Epithelial cell of esophagus (primary cell): Measurements from ENCODE around the gene ZNRD2.

Experiments used
- DNase-seq: peaks from one replicate; pipeline ENCODE4 v3.0.0; 2010; ENCODE audit warnings: low read depth
- H3K4me3 ChIP-seq: 2 replicates; pipeline ENCODE4 v1.5.1; 2011; ENCODE audit warnings: mild to moderate bottlenecking, low read length, control low read depth
- TF ChIP-seq, protein P1 (sequence below): IDR thresholded peaks from 2 replicates; pipeline ENCODE4 v1.5.1; 2011; ENCODE audit warnings: low read depth, mild to moderate bottlenecking, low read length, control low read depth, inconsistent platforms; ENCODE audit not compliant: insufficient read depth; ENCODE audit errors: missing control alignments

ZNRD2 gene

DNA sequence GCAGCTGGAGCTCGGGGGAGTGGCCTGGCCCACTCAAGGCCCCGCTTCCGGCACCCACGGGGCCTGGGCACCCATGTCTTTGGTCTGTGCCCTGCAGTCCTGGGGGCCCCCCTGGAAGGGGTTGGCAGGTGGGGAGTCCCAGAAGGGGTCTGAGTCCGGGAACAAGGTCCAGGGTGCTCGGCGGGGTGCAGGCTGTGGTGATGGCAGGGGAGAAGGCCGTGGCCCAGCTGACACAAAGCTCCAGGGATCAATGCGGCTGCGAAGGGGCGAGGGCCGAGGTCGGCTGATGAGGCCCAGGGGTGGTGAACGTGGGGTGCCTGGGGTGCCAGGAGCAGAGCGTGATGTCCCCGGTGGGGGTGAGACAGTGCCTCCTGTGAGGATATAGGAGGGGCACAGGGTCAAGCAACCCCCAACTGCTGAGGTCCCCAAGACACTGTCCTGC is 28.0 kb downstream of the ZNRD2 start:
- TF ChIP-seq, protein P1, sequence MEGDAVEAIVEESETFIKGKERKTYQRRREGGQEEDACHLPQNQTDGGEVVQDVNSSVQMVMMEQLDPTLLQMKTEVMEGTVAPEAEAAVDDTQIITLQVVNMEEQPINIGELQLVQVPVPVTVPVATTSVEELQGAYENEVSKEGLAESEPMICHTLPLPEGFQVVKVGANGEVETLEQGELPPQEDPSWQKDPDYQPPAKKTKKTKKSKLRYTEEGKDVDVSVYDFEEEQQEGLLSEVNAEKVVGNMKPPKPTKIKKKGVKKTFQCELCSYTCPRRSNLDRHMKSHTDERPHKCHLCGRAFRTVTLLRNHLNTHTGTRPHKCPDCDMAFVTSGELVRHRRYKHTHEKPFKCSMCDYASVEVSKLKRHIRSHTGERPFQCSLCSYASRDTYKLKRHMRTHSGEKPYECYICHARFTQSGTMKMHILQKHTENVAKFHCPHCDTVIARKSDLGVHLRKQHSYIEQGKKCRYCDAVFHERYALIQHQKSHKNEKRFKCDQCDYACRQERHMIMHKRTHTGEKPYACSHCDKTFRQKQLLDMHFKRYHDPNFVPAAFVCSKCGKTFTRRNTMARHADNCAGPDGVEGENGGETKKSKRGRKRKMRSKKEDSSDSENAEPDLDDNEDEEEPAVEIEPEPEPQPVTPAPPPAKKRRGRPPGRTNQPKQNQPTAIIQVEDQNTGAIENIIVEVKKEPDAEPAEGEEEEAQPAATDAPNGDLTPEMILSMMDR, result no peak
- no peak overlapping the region for H3K4me3 ChIP-seq
- no peak for DNase-seq

DNA sequence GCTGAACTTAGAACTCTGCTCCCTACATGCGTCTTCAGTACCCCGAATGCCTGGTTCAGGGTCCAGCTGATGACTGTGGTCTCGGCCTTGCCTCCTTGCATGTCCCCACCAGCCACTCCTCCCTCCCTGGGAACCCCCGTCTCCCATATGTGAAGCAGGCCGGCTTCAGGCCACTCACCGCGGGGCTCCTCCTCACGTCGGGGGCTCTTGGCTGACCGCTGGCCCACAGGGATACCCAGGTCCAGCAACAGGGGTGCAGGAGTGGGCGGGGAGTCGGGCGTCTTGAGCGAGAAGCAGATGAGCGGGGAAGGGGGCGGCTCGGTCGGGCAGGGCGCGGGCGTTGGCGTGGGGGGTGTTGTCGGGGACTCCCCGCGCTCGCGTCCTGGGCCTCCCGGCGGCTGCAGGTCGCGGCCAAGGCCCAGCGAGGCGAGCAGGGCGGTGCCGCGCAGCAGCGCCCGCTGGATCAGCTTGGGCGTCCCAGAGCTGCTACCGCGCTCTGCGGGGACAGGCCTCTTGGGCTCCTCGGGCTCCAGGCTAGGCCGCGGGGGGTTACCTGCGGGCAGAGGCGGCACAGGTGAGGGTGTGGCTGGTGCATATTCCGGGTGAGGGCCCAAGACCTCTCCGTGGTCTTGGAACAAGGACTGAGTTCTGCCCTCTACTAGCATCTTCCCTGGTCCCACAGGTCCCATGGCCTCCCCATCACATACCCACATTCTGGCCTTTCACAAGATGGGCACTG is 29.1 kb downstream of the ZNRD2 start:
- TF ChIP-seq, protein P1, result no peak
- no peak overlapping the region for H3K4me3 ChIP-seq
- DNase-seq, result no peak

DNA sequence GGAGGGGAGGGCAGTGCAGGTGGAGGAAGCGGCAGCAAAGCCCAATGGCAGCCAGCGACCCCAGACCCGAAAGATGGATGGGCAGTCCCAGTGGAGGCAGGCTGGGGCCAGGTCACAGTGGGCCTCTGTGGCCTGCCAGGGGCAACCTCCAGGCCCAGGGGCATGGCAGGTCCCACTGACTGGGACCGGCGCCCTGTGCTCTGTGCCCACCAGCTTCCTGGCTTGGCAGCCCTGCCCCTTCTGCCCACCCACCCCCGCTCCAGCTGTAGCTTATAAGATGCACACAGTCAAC is 29.6 kb downstream of the ZNRD2 start:
- no peak overlapping the region for H3K4me3 ChIP-seq
- TF ChIP-seq, protein P1, result no peak
- DNase-seq, result no peak

DNA sequence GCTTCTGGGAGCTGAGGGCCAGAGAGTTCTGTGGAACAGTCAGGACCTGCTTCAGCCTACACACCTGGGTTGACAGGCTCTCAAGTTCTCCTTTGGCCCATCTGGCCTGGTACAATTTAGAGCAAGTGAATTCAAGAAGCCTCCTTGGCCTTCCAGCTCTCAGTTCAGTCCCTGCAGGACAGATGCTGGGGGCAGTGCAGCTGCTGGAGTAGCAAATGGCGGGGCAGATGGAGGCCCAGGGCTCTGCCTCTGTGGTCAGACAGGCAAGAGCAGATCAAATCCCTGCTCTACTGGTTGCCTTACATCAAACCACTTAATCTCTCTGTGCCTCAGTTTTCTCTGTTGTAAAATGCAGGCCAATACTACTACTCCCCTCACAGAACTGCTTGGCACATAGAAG is 34.0 kb downstream of the ZNRD2 start:
- no peak overlapping the region for H3K4me3 ChIP-seq
- no peak for DNase-seq
- TF ChIP-seq, protein P1, result no peak

DNA sequence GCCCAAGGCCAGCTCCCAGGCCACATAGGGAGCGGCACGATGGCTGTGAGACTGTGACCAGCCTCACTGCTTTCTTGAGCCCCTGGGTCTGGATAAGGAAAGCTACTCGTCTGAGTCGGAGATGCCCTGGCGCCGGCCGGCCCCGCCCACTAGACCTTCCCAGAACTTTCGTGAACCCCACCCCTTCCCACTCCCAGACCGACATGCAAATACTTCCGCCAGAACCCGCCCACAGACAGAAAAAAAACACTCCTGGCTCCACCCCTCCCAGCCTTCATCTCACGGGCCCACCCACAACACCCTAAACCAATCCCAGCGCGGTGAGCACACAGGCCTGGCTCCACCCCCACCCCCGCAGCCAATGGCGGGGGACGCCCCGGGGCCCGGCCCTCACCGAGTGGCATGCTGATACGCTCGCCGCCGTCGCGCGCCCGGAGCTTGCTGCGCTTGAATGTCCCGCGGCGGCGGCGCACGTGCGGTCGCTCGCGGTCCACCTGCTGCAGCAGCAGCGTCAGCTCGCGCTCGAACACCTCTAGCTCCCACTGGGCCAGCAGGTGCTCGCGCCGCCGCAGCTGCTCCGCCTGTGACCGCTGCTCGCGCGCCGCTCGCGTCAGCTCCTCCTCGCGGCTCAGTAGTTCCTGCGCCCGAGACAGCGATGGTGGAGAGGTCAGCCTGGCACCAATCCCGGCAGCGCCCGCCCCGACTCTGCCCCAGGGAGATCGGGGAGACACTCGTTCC is 36.8 kb downstream of the ZNRD2 start:
- H3K4me3 ChIP-seq, result peak overlapping the region; percentile 28
- TF ChIP-seq, protein P1, result no peak
- peak; percentile 97 for DNase-seq

DNA sequence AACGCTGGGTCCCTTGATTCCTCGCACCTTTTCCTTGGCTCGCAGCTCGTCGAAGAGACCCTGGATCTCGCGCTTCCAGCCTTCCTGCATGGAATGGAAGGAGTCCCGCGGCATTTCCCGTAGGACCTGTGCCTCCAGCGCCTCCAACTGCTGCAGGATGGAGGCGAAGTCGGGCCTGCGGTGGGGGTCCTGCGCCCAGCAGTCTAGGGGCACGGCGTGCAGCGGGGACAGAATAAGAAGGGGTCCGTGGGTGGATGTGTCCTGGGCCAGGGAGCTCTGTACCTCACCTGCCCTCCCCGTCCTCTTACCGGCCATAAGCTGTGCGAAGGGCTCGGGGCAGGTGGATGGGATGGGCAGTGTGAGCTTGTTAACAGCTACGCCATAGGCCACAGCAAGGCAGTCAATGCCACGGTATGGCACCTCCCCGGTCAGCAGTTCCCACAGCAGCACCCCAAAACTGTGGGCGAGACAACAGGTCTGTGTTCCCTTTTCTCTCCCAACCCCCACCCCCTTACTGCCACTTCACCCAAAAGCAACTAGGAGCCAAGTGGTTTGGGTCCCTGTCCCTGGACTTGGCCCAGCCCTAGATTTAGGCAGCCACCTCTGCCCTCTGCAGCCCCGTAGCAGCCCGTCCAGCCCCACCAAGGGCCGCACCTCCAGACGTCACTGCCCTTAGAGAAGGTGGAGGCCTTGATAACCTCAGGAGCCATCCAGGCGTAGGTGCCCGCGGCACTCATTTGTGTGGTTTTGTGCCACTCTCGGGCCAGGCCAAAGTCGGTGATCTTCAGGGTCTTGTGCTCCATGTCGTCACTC is 37.5 kb downstream of the ZNRD2 start:
- peak overlapping the region; percentile 28 for H3K4me3 ChIP-seq
- DNase-seq, result no peak
- TF ChIP-seq, protein P1, result no peak
